K562 (cell line): ENCODE data around the gene MMS22L. TPM values are rescaled to one million over a fixed set of nuclear protein-coding genes. Genes with fewer than 3 reads are reported as not detected.

ENCODE experiments used
- ATAC-seq: fragments of 200-7000 bp; cut with Tn5 transposase; 3 replicates; pipeline ENCODE4 v1.9.1; 2020; ENCODE audit warnings: moderate library complexity
- BruUV-seq: library from RNA; stranded (reverse); fragments of 400-500 nt; replicated peaks from 2 replicates; lab custom pipeline; 2021; lab: Mats Ljungman, UMichigan
- CTCF ChIA-PET: fragments of 300-600 bp; formaldehyde crosslinking; extraction: SDS; loops from one replicate; lab custom pipeline; 2021; ENCODE audit warnings: low intra/inter-chr PET ratio; lab: Yijun Ruan, JAX
- POLR2A ChIA-PET: fragments of 300-600, 350-650 bp; sonication (Branson Sonifier 250); formaldehyde crosslinking; extraction: SDS; loops from one replicate; lab custom pipeline; 2021; ENCODE audit warnings: antibody characterized with exemption, inconsistent platforms; lab: Yijun Ruan, JAX
- DNase-seq, 4 experiments: peaks; one replicate each; pipeline versions ENCODE4 v3.0.0 to v3.0.0-alpha.2; 2011 to 2018; ENCODE audit warnings: low spot score in 3 of 4, mixed read lengths in 3 of 4; ENCODE audit errors: extremely low read depth in 1 of 4
- FAIRE-seq: peaks from 2 replicates; lab custom pipeline; 2011; peaks lifted over from hg19 to GRCh38; lab: Jason Lieb, UNC
- H2AFZ ChIP-seq: 2 replicates; pipeline ENCODE4 v1.6.0; 2011; ENCODE audit warnings: low read depth, low read length, control low read depth, inconsistent platforms
- H3K27ac ChIP-seq: fragments of 200-600 bp; 3 replicates; pipeline ENCODE4 v1.8.0; 2011; ENCODE audit warnings: low read depth, mild to moderate bottlenecking, control low read depth, inconsistent platforms, low read length, moderate library complexity, mixed read lengths; ENCODE audit errors: extremely low read depth
- H3K27me3 ChIP-seq, 2 experiments: fragments of 300-600 bp in 1 of 2; 2 replicates in 1 of 2; 3 replicates in 1 of 2; pipeline versions ENCODE4 v1.6.0 to v1.8.0; 2011; ENCODE audit warnings: inconsistent platforms in 2 of 2, low read length in 2 of 2, mild to moderate bottlenecking in 1 of 2, mixed read lengths in 1 of 2, moderate library complexity in 1 of 2; ENCODE audit not compliant: control insufficient read depth in 2 of 2, insufficient read depth in 2 of 2
- H3K36me3 ChIP-seq: fragments of 300-600 bp; 3 replicates; pipeline ENCODE4 v1.8.0; 2011; ENCODE audit warnings: mild to moderate bottlenecking, low read length, inconsistent platforms; ENCODE audit not compliant: control insufficient read depth, insufficient read depth
- H3K4me1 ChIP-seq, 2 experiments: fragments of 200-600 bp in 1 of 2; replicated peaks in 1 of 2; 2 replicates in 1 of 2; 3 replicates in 1 of 2; pipeline versions ENCODE4 v1.5.1 to v1.8.0; 2011; ENCODE audit warnings: inconsistent platforms in 2 of 2, low read length in 2 of 2, mild to moderate bottlenecking in 1 of 2, mixed read lengths in 1 of 2, moderate library complexity in 1 of 2; ENCODE audit not compliant: control insufficient read depth in 2 of 2, insufficient read depth in 2 of 2
- H3K4me2 ChIP-seq: 2 replicates; pipeline ENCODE4 v1.6.1; 2011; ENCODE audit warnings: low read length, control low read depth, inconsistent platforms, mixed read lengths; ENCODE audit not compliant: insufficient read depth
- H3K4me3 ChIP-seq: fragments of 200-600 bp; sonication (generic), shearing (Covaris generic); 2 replicates; pipeline ENCODE4 v1.5.1; 2016; ENCODE audit warnings: control low read depth, inconsistent platforms
- H3K79me2 ChIP-seq: fragments of 200-600 bp; 3 replicates; pipeline ENCODE4 v1.8.0; 2011; ENCODE audit warnings: low read length, inconsistent platforms; ENCODE audit not compliant: control insufficient read depth, insufficient read depth
- H3K9ac ChIP-seq, 2 experiments: 2 replicates each; pipeline versions ENCODE4 v1.6.0 to v1.6.1; 2011; ENCODE audit warnings: low read depth in 2 of 2, low read length in 2 of 2, control low read depth in 1 of 2, inconsistent platforms in 1 of 2, mild to moderate bottlenecking in 1 of 2, mixed read lengths in 1 of 2; ENCODE audit not compliant: insufficient read depth in 1 of 2
- H3K9me1 ChIP-seq: one replicate; pipeline ENCODE4 v1.6.0; 2011; ENCODE audit warnings: inconsistent platforms, mild to moderate bottlenecking, low read length, moderate library complexity; ENCODE audit not compliant: control insufficient read depth, insufficient read depth
- H3K9me3 ChIP-seq: replicated peaks from 2 replicates; pipeline ENCODE4 v1.5.1; 2011; ENCODE audit warnings: low read depth, low read length, inconsistent platforms; ENCODE audit not compliant: control insufficient read depth, insufficient read depth
- H4K20me1 ChIP-seq: replicated peaks from 2 replicates; pipeline ENCODE4 v1.6.1; 2011; ENCODE audit warnings: low read length, inconsistent platforms, mixed read lengths; ENCODE audit not compliant: control insufficient read depth, insufficient read depth
- CBX2 ChIP-seq: fragments of 200-600 bp; sonication (generic); IDR thresholded peaks from one replicate; pipeline ENCODE4 v1.6.1; 2012; ENCODE audit warnings: mild to moderate bottlenecking, low read length, inconsistent platforms; ENCODE audit not compliant: insufficient read depth, poor library complexity, severe bottlenecking
- DDX20 ChIP-seq: fragments of 450-650 bp; IDR thresholded peaks from 2 replicates; pipeline ENCODE4 v1.6.1; 2016; ENCODE audit warnings: missing genetic modification characterization, low read depth, mild to moderate bottlenecking, missing compliant biosample characterization, moderate library complexity
- GABPB2 ChIP-seq: fragments of 250-450 bp; sonication (Bioruptor Pico); conservative IDR thresholded peaks from 2 replicates; pipeline ENCODE4 v1.5.1; 2021; ENCODE audit warnings: mild to moderate bottlenecking
- HDGF ChIP-seq: fragments of 450-650 bp; IDR thresholded peaks from 2 replicates; pipeline ENCODE4 v1.6.1; 2016
- IRF2 ChIP-seq: sonication (generic); formaldehyde crosslinking; IDR thresholded peaks from 2 replicates; pipeline ENCODE4 v1.8.1; 2022; ENCODE audit warnings: mild to moderate bottlenecking, missing genetic modification reagents
- MAZ ChIP-seq, 2 experiments: fragments of 450-650 bp in 1 of 2; sonication (generic) in 1 of 2; formaldehyde crosslinking; IDR thresholded peaks in 1 of 2; conservative IDR thresholded peaks in 1 of 2; 2 replicates each; pipeline versions ENCODE4 v1.4.0 to v1.5.0; 2020; ENCODE audit warnings: mild to moderate bottlenecking in 1 of 2, missing genetic modification reagents in 1 of 2
- MTF1 ChIP-seq: fragments of 250-450 bp; sonication (Bioruptor Pico); IDR thresholded peaks from 2 replicates; pipeline ENCODE4 v1.9.0; 2021; ENCODE audit warnings: moderate library complexity, mild to moderate bottlenecking, inconsistent platforms, borderline replicate concordance
- SIN3A ChIP-seq, 2 experiments: fragments of 150-350 bp in 1 of 2; IDR thresholded peaks; 2 replicates each; pipeline ENCODE4 v1.6.1; 2011 to 2016; ENCODE audit warnings: borderline replicate concordance in 2 of 2, low read depth in 2 of 2, low read length in 2 of 2, mild to moderate bottlenecking in 2 of 2, moderate library complexity in 2 of 2; ENCODE audit not compliant: control insufficient read depth in 1 of 2
- TBL1XR1 ChIP-seq, 2 experiments: IDR thresholded peaks; 2 replicates each; pipeline ENCODE4 v1.6.1; 2012; ENCODE audit warnings: improper control_type of control experiment in 2 of 2, low read length in 2 of 2, mild to moderate bottlenecking in 1 of 2
- ZBTB8A ChIP-seq: fragments of 450-650 bp; IDR thresholded peaks from 2 replicates; pipeline ENCODE4 v1.6.1; 2018; ENCODE audit warnings: mild to moderate bottlenecking, moderate library complexity; ENCODE audit not compliant: partially characterized antibody
- ZFPM2 ChIP-seq: fragments of 250-450 bp; sonication (Bioruptor Pico); IDR thresholded peaks from 2 replicates; pipeline ENCODE4 v1.5.1; 2022; ENCODE audit warnings: mild to moderate bottlenecking
- WGBS: fragments of 100-300 bp; shearing (Covaris generic); methylation state at CpG from one replicate; pipeline ENCODE4 v1.1.6; 2016; ENCODE audit warnings: low coverage, mixed read lengths; ENCODE audit not compliant: insufficient coverage; ENCODE audit errors: missing lambda C conversion rate; 5-methylcytosine and 5-hydroxymethylcytosine counted together
- in situ Hi-C: fragments of 300-500 bp; cut with MboI; formaldehyde crosslinking; loops from 4 replicates; pipeline ENCODE4 v1.15.0; 2018; ENCODE audit warnings: inconsistent platforms, mixed read lengths
- intact Hi-C: fragments of 100-400 bp; cut with micrococcal nuclease; formaldehyde crosslinking; loops from 2 replicates; pipeline ENCODE4 v1.14.2; 2022
- polyA plus RNA-seq, 8 experiments: library from polyadenylated mRNA; depleted of rRNA in 4 of 8; stranded (reverse) in 5 of 8; unstranded in 3 of 8; fragments of >200 nt; fragmentation: Nextera tagmentation in 2 of 8; fragmentation: Illumina TruSeq in 1 of 8; extraction: Ambion mirVana in 2 of 8; extraction: Trizol in 1 of 8; gene quantifications; 2 replicates each; pipeline versions ENCODE4 v1.2.1 to v1.2.3, GENCODE V29; 2011 to 2014; ENCODE audit warnings: inconsistent platforms in 1 of 8, missing spikeins in 1 of 8
- total RNA-seq, 7 experiments: library from RNA; depleted of rRNA in 6 of 7; stranded (reverse); fragments of >200 nt in 6 of 7; fragmentation: Illumina TruSeq in 2 of 7; extraction: Trizol in 2 of 7; gene quantifications; 2 replicates each; pipeline versions ENCODE4 v1.2.1 to v1.2.3, GENCODE V29; 2011 to 2021; ENCODE audit warnings: low replicate concordance in 1 of 7
- TF ChIP-seq, protein P1 (sequence below): fragments of 250-450 bp; sonication (Bioruptor Pico); IDR thresholded peaks from 2 replicates; pipeline ENCODE4 v1.5.0; 2022; ENCODE audit warnings: mild to moderate bottlenecking

Gene MMS22L
- total and polyA plus RNA-seq, 9 of the 15 experiments (the other 6 are each of a cell fraction or from before 2014, with no cell fraction given) = 13.0 to 59.5 (median 26.9) TPM

DNA sequence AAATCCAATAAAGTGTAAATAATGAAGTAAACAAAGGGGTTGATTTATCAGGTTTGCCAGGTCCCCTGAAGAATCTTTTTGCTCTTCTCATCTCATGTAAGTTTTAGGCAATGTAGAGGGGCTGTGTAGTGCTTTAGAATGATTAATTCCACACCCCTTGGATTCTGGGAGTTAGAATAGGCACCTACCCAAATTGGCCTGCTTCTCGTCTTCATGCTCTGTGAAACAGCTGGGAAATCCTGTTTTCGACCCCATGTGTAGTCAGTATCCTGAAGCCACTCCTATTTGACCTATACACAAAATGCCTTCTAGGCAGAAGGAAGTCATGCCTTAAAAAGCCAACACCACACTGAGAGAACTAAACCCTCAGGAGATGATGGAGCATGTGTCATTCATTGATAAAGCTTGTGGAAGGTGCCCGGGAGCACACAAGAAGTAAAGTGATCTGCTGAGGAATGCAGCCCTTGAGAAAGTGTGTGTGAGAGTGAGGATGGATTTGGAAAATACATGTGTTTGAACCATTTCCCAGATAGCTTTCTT is 187.6 kb downstream of the MMS22L start:
- POLR2A ChIA-PET = interaction anchor here (0.9 kb wide), 1 partner anchor 43 kb away, joined by 3 read pairs; no protein-coding TSS in a partner anchor
- Histone ChIP-seq H3K27ac (no peak overlapping the region), H3K27me3 (peaks cover 3 to 10% of the 10 kb centered on the region in 2 experiments; a peak in 3 of 5 replicates), H3K4me2 (no peak overlapping the region), H3K9me1 (no peaks in the 10 kb centered on the region), H2AFZ (no peak overlapping the region), H3K9me3 (no peaks in the 10 kb centered on the region), H3K4me1 (no peaks in the 10 kb centered on the region), H3K36me3 (no peaks in the 10 kb centered on the region), H3K9ac (no peak overlapping the region), H3K4me3 (no peak overlapping the region), H4K20me1 (no peaks in the 10 kb centered on the region), H3K79me2 (no peaks in the 10 kb centered on the region)
- intact Hi-C loops (no loop called here), in situ Hi-C loops (no loop called here)
- no peak for TF ChIP-seq SIN3A (IDR thresholded peaks at IDR 0.05; ENCODE audit: borderline replicate concordance in 2 of 2, control insufficient read depth in 1 of 2, low read depth in 2 of 2, low read length in 2 of 2)
- no peak for TF ChIP-seq HDGF
- no peak for TF ChIP-seq CBX2
- no peak for TF ChIP-seq GABPB2 (CRISPR knock-in tag)
- TF ChIP-seq ZFPM2 (CRISPR knock-in tag) = no peak
- no peak for TF ChIP-seq TBL1XR1 (IDR thresholded peaks at IDR 0.05; ENCODE audit: low read length in 2 of 2)
- ATAC-seq (no peak), FAIRE-seq (no peak), DNase-seq (no peak)
- BruUV-seq = no TSS peak
- WGBS = 0% methylated on average over 3 of the region's 3 CpGs
- CTCF ChIA-PET = no interaction called here

- Histone ChIP-seq H3K4me3 (no peak overlapping the region), H3K27me3 (peaks cover 3 to 10% of the 10 kb centered on the region in 2 experiments; a peak in 2 of 5 replicates), H3K36me3 (no peaks in the 10 kb centered on the region), H3K9me3 (no peaks in the 10 kb centered on the region), H4K20me1 (no peaks in the 10 kb centered on the region), H3K27ac (no peak overlapping the region), H3K4me1 (no peaks in the 10 kb centered on the region), H3K4me2 (no peak overlapping the region), H2AFZ (no peak overlapping the region), H3K79me2 (no peaks in the 10 kb centered on the region), H3K9me1 (no peaks in the 10 kb centered on the region), H3K9ac (no peak overlapping the region)
- FAIRE-seq = no peak
- 11% methylated on average over 2 of the region's 2 CpGs for WGBS
- ChIA-PET CTCF (no interaction called here), POLR2A (no interaction called here)
- no TSS peak for BruUV-seq
- ATAC-seq = no peak
- no peak for DNase-seq
- TF ChIP-seq ZBTB8A = no peak
- no peak for TF ChIP-seq MTF1 (CRISPR knock-in tag)
- TF ChIP-seq IRF2 (CRISPR knock-in tag) = no peak
- TF ChIP-seq MAZ (CRISPR knock-in tag; conservative IDR thresholded peaks at IDR 0.05 in 1 of 2, IDR thresholded peaks at IDR 0.05 in 1 of 2) = no peak
- no peak for TF ChIP-seq DDX20 (tag)
- TF ChIP-seq, protein P1, sequence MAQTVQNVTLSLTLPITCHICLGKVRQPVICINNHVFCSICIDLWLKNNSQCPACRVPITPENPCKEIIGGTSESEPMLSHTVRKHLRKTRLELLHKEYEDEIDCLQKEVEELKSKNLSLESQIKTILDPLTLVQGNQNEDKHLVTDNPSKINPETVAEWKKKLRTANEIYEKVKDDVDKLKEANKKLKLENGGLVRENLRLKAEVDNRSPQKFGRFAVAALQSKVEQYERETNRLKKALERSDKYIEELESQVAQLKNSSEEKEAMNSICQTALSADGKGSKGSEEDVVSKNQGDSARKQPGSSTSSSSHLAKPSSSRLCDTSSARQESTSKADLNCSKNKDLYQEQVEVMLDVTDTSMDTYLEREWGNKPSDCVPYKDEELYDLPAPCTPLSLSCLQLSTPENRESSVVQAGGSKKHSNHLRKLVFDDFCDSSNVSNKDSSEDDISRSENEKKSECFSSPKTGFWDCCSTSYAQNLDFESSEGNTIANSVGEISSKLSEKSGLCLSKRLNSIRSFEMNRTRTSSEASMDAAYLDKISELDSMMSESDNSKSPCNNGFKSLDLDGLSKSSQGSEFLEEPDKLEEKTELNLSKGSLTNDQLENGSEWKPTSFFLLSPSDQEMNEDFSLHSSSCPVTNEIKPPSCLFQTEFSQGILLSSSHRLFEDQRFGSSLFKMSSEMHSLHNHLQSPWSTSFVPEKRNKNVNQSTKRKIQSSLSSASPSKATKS (CRISPR knock-in tag) = no peak
- in situ Hi-C loops (no loop called here), intact Hi-C loops (no loop called here)
Measured at GRCh38 chr6:97094376-97094775, 188.6 kb downstream of the MMS22L start.
